AG10803 (cell line): ENCODE measurements around the gene CCDC188.

Experiments
- DNase-seq: peaks from one replicate; pipeline ENCODE4 v3.0.0; 2010; ENCODE audit warnings: low read depth
- H3K4me3 ChIP-seq: 2 replicates; pipeline ENCODE4 v1.5.1; 2011; ENCODE audit warnings: mild to moderate bottlenecking, low read length, control low read depth
- CTCF ChIP-seq: conservative IDR thresholded peaks from 2 replicates; pipeline ENCODE4 v1.5.1; 2011; ENCODE audit warnings: mild to moderate bottlenecking, low read length, control low read depth, inconsistent platforms

Gene CCDC188

GRCh38 chr22:20194681-20195593 lies 44.1 kb upstream of the CCDC188 start:
- TF ChIP-seq CTCF: no peak
- no peak overlapping the region for H3K4me3 ChIP-seq
- DNase-seq: no peak

- no peak for TF ChIP-seq CTCF
- H3K4me3 ChIP-seq: no peak overlapping the region
- DNase-seq: no peak
These were observed 43.1 kb upstream of the CCDC188 start for GRCh38 chr22:20193761-20194494.

DNA sequence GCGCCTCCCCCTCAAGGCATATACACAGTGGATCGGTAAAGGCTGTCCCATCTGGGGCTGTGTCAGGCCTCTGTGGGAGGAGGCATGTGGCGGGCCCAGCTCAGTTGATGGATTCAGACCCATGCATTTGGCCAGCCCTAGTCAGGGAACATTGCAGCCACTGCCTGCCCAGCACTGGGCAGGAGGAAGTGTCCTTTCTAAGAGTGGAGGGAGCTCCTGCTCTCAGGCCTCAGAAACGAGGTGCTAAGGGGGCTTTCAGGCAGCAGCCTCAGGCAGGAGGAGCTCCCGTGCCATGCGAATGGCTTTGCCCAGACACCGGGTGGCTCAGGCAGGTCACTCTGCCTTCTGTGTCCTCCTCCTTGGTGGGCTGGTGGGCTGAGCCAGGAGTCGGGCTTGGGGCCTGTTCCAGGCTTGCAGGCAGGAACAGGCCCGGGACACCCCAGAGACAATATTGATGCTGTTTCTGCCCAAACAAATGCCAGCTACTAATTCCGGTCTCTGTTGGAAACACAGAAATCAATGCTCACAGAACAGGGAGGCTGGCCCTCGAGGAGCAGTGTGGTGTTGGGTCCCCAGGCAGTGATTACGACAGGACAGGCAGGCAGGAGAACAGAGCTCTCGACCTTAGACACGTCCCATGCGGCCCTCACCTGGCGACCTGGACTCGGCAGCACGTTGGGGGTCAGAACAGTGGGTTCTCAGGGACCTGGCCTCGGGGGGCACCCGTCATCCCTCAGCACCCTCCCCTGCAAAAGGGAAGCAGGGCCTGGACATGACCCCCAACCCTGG lies 42.3 kb upstream of the CCDC188 start:
- no peak for DNase-seq
- H3K4me3 ChIP-seq: no peak overlapping the region
- no peak for TF ChIP-seq CTCF

DNA sequence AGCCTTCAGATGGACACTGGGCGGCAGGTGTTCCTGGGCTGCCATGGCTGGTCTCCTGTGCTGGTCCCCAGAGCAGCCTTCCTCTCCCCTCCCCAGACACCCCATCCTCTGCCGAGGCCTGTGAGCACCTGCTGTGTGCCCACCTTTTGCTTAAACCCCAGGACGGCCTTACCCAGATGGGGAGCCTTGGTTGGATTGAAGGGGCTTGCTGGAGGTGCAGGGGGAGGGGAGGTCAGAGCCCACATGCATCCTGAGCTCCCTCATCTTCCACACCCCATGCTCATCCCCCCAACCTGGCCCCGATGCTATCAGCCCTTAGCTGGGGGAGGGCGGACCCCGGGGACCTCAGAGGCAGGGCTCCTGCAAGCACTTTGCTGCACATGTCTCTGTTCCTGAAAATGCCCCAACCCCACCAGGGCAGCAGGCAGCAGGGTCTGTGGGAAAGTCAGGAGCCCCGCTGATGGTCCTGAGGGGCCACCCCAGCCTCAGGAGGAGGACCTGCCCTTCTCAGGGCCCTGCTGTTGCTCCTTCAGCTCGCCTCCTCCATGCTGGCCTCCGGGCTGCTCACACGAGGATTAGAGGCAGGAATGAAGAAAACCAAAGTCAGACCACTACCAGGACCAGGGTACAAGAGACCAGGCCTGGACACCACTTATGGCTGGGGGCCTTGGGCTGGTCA lies 41.6 kb upstream of the CCDC188 start:
- H3K4me3 ChIP-seq: no peak overlapping the region
- no peak for DNase-seq
- TF ChIP-seq CTCF: no peak

- no peak for DNase-seq
- no peak for TF ChIP-seq CTCF
- no peak overlapping the region for H3K4me3 ChIP-seq
These were observed 40.9 kb upstream of the CCDC188 start for GRCh38 chr22:20191803-20192202.

GRCh38 chr22:20191000-20191515 lies 40.2 kb upstream of the CCDC188 start:
- no peak for TF ChIP-seq CTCF
- DNase-seq: no peak

More at GRCh38 chr22:20191000-20191515, 40.2 kb upstream of the CCDC188 start:
- H3K4me3 ChIP-seq: no peak overlapping the region
